GM12872 (cell line): Measurements from ENCODE around the gene SLC2A4RG.

ENCODE experiments used
- TF ChIP-seq, protein P1 (sequence below): IDR thresholded peaks from 3 replicates; pipeline ENCODE4 v1.5.1; 2011; ENCODE audit warnings: low read depth, mild to moderate bottlenecking, low read length, moderate library complexity; ENCODE audit not compliant: insufficient read depth

Gene SLC2A4RG, protein sequence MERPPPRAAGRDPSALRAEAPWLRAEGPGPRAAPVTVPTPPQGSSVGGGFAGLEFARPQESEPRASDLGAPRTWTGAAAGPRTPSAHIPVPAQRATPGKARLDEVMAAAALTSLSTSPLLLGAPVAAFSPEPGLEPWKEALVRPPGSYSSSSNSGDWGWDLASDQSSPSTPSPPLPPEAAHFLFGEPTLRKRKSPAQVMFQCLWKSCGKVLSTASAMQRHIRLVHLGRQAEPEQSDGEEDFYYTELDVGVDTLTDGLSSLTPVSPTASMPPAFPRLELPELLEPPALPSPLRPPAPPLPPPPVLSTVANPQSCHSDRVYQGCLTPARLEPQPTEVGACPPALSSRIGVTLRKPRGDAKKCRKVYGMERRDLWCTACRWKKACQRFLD

DNA sequence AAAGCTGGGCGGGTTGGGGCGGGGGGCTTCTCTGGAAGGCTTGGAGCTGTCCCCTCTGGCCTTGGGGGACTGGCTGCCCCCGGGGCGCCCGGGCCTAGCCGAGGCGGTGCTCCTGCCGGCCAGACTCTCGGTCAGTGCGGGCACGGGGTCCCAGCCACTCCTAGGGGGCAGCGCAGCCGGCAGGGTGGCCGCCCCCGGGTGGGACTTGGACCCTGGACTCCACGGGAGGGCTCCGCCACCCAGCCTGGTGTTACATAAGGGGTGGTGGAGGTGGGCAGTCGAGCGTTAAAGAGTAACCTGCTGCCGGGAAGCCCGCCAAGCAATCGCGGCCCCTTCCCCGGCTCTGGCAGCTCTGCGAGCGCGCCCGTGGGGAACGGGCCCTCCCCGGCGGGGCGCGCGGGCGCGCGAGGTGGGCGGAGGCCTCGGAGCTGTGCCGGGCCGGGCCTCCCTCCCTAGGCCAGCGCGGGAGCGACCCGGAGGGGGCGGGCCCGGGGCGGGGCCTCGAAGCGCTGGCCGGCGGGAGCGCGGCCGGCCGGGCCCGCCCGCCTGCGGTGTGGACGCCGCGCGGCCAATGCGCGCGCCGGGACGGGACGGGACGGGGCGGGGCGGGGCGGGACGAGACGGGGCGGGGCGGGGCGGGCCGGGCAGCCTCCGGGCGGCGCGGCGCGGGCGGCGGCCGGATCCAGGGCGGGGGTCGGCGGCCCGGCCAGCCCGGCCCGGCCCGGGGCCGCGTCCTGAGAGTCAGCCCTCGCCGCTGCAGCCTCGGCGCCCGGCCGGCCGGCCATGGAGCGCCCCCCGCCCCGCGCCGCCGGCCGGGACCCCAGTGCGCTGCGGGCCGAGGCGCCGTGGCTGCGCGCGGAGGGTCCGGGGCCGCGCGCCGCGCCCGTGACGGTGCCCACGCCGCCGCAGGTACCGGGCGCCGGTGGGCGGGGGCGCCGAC, at the start of gene SLC2A4RG:
Gene SLC2A4RG, plus strand, starts transcription at position 647 of the 940 bp plus-strand sequence. Its CDS starts 137 bp downstream, at position 784.
- TF ChIP-seq, protein P1, sequence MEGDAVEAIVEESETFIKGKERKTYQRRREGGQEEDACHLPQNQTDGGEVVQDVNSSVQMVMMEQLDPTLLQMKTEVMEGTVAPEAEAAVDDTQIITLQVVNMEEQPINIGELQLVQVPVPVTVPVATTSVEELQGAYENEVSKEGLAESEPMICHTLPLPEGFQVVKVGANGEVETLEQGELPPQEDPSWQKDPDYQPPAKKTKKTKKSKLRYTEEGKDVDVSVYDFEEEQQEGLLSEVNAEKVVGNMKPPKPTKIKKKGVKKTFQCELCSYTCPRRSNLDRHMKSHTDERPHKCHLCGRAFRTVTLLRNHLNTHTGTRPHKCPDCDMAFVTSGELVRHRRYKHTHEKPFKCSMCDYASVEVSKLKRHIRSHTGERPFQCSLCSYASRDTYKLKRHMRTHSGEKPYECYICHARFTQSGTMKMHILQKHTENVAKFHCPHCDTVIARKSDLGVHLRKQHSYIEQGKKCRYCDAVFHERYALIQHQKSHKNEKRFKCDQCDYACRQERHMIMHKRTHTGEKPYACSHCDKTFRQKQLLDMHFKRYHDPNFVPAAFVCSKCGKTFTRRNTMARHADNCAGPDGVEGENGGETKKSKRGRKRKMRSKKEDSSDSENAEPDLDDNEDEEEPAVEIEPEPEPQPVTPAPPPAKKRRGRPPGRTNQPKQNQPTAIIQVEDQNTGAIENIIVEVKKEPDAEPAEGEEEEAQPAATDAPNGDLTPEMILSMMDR, result no peak

DNA sequence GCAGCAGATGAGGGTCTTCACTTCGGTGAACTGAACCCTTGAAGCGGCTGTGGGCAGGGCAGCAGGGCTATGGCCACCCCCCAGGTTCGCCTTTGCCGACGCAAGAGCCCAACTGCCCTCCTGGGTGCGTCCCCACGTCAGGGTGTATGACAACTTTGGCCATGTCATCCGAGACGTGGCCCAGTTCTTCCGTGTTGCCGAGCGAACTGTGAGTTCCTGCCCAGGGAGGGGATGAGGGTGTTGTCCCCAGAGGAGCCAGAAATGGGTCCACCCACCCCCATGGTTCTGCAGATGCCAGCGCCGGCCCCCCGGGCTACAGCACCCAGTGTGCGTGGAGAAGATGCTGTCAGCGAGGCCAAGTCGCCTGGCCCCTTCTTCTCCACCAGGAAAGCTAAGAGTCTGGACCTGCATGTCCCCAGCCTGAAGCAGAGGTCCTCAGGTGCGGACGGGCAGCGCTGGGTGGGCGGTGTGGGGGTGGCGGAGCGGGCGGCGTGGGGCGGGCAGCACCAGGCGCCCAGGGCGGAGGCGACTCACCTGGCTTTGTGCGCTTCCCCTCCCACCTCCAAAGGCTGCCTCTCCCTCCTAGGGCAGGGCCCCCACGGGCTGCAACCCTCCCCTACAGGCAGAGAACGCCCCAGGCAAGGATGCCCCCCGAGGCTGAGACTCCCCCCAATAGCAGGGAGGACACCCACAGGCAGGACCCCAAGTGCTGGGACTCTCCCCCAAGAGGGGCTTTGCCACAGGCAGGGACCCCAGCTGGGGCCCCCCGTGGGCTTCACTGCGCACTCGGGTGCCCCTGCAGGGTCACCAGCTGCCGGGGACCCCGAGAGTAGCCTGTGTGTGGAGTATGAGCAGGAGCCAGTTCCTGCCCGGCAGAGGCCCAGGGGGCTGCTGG, 49.3 kb upstream of the SLC2A4RG start:
- TF ChIP-seq, protein P1, result no peak

DNA sequence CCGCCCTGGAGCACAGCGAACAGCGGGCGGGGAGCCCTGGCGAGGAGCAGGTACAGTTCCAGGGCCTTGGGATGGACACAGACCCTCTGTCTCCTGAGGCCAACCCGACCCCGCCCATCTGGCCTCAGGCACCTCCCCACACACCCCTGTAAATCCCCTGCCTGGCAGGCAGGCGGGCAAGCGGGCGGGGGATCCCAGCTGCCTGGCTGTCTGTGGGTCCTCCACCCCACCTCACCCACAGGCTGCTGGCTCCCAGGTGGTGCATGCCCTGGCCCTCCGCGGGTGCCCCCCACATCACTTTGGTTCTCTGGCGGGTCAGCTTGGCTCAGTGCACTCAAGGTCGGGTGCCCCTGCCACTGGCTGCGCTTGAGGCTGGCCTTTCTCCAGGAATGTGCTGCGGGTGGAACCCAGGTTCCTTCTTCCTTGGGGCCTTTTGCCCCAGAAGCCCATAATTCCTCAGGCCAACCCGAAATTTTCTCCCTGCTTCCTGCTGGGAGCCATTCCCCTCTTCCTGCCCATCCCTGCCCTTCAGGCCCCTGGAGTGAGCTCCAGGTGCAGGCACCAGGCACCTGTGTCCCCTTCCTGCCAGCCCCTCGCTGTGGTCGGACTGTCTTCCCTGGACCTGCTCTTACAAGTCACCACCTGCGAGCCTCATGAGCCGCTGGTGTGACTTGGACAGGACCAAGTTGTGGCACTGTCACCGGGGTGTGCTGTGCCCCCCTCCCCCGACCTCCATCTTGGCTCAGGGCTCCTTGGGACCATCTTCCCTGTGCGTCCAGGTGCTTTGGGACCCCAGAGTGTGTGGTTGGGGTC, 48.5 kb upstream of the SLC2A4RG start:
- TF ChIP-seq, protein P1, result no peak

DNA sequence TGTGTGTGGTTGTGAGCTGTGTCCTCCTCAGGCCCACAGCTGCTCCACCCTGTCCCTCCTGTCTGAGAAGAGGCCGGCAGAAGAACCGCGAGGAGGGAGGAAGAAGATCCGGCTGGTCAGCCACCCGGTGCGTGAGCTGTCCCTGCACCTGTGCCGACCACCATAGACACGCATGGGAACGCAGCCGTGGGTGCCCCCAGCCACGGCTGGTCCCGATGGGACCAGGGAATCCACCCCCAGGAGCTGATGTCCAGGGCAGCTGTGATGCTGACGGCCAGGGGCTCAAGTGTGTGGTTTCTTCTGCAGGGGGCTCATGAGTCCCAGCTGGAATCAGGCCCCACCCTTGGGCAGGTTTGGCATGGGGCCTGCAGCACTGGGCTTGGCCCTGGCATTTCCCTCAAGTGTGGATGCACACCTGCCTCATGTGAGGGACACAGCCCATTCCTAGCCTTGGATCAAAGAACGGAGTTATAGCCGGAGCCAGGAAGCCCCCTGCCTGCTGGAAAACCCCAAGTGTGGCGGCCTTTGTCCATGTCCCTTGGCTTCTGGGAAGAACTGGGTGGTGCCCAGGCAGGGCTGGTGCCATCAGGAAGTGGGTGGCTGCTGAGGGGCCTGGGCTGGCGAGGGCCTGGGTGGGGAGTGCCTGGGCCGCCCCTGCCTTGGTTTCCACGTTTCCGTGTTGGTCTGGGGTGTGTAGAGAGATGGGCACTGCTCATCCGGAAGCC, 47.7 kb upstream of the SLC2A4RG start:
- TF ChIP-seq, protein P1, result no peak

DNA sequence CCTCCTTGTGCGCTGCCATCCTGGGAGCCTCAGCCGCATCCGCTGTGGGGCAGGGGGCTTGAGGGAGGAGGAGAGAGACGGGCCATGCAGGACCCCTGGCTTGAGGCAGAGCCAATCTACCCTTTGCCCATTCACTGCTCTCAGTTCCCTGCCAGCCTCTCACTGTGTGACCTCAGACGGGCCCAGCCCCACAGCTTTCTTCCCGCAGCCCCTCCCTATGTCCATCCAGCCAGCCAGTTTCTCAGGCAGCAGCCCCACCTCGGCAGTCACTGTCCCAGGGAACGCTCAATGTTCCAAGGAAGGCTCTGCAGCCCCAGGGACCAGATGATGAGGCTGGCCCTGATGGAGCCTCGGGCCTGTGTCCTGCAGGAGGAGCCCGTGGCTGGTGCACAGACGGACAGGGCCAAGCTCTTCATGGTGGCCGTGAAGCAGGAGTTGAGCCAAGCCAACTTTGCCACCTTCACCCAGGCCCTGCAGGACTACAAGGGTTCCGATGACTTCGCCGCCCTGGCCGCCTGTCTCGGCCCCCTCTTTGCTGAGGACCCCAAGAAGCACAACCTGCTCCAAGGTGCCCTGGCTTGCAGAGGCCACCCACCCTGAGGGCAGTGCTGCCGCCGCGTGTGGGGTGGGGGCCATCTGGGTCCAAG, 47.0 kb upstream of the SLC2A4RG start:
- TF ChIP-seq, protein P1, result no peak
